GM12891 (cell line): ENCODE results near the gene ZBTB1.

ENCODE experiments used
- POLR2A ChIP-seq: IDR thresholded peaks from 2 replicates; pipeline ENCODE4 v1.6.1; 2011; ENCODE audit warnings: low read depth, low read length, control low read depth
- POLR2AphosphoS5 ChIP-seq: IDR thresholded peaks from 2 replicates; pipeline ENCODE4 v1.6.1; 2011; ENCODE audit warnings: low read depth, low read length, control low read depth
- TAF1 ChIP-seq: IDR thresholded peaks from 2 replicates; pipeline ENCODE4 v1.6.1; 2011; ENCODE audit warnings: low read depth, low read length, control low read depth

DNA sequence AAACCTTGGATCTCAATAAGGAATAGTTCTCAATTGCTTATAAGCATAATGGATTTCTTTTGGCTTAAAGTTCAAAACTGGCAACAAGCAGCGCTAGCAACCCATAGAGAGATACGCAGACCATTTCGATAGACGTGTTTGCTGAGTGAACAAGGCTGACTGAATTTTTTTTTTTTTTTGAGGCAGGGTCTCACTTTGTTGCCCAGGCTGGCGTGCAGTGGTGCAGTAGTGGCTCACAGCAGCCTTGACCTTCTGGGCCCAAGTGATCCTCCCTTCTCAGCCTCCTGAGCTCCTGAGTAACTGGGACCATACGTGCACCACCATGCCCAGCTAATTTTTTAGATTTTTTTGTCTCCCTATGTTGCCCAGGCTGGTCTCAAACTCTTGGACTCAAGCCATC is 40.7 kb upstream of the ZBTB1 start:
- no peak for TF ChIP-seq POLR2AphosphoS5
- no peak for TF ChIP-seq POLR2A
- TF ChIP-seq TAF1: no peak
